Activated CD8-positive, alpha-beta memory T cell treated with anti-CD3 and anti-CD28 coated beads for 36 hours (primary cell): ENCODE measurements around the gene AEBP1. TPM values are rescaled to one million over a fixed set of nuclear protein-coding genes. Genes with fewer than 3 reads are reported as not detected.

Experiments
- CTCF ChIA-PET: fragments of 350-600 bp; sonication (Branson Sonifier 250); formaldehyde crosslinking; loops from one replicate; lab custom pipeline; 2021; ENCODE audit warnings: antibody characterized with exemption; lab: Charles Lee
- POLR2A ChIA-PET: fragments of 350-600 bp; sonication (Branson Sonifier 250); formaldehyde crosslinking; loops from one replicate; lab custom pipeline; 2021; ENCODE audit warnings: antibody characterized with exemption; lab: Charles Lee
- total RNA-seq, 2 experiments: library from RNA; stranded (reverse); gene quantifications; one replicate each; pipeline ENCODE4 v1.2.3, GENCODE V29; 2021

AEBP1 gene
- total RNA-seq, 2 experiments from 2014 or later, result 12.9 to 14.0 TPM

GRCh38 chr7:44144426-44144967, 40.4 kb downstream of the AEBP1 start:
- POLR2A ChIA-PET, result no interaction called here
- CTCF ChIA-PET, result interaction anchor here (1.0 kb wide), 1 partner anchor 9 kb away, joined by 5 read pairs; no protein-coding TSS in a partner anchor

DNA sequence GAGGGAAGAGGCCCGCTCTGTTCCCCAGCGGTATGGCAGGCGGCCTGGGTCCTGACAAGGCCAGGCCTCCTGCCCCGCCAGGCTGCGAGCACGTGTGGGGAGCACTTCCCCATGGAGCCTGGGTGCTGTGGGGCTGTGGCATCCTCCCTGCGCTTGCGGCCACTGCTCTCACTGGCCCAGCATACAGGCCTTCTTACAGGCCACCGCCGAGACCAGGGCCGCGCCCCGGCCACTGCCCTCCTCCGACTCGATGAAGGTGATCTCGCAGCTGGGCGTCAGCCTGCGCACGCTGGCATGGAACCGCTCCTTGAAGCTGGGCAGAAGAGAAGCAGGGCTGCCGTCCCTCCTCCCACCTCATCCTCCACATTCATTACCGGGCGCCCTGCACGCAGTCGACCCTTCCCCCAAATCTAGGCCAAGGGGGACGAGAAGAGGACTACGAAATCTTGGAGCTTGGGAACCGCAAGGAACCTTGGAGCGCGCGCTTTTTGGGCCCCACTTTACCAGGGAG, 40.9 kb downstream of the AEBP1 start:
- CTCF ChIA-PET, result no interaction called here
- POLR2A ChIA-PET, result no interaction called here

- CTCF ChIA-PET, result no interaction called here
- POLR2A ChIA-PET, result no interaction called here
Measured at GRCh38 chr7:44145479-44145968, 41.4 kb downstream of the AEBP1 start.

- POLR2A ChIA-PET, result interaction anchor here (0.6 kb wide), 1 partner anchor 111 kb away, joined by 3 read pairs; no protein-coding TSS in a partner anchor
- CTCF ChIA-PET, result no interaction called here
Measured at GRCh38 chr7:44145969-44146911, 42.1 kb downstream of the AEBP1 start.

DNA sequence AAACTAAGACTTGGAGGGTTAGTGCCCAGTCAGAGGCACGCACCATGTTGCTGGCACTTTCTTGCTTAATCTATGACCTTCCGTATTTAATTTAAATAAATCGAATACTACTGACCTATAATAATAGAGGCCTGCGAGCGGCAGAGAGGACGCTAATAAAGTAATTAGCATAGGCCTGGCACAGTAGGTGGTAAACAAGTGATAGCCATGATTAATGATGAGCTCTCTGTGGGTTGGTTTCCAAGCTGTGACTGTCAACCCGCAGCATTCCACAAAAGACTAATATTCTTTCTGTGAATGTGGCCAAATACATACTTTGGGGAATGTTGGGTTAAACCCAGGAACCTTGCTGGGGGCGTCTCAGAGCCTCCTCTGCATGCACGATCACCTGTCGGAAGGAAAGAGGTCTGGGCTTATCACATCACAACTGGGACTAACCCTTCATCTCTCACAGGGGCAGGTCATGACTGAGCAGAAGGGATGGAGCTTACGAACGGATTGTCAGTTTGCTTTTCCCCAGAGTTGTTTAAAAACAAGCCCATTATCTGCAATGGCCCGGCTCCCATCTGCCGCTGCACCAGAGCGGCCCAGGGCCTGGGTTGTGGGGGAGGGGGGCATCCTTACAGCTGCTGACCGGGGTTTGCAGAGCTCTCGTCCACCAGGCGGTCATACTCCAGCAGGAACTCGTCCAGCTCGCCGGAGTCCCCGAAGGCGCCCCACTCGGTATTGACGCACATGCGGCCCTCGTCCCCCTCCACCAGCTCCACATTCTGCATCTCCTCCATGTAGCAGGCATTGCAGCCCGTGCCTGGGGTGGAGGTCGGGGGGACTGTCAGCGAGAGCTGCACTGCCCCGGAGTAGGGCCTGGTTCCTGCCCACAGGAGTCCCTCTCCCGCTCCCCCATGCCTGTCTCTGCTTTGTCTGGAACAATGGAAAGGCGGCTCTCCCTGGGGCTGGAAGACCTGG, 43.2 kb downstream of the AEBP1 start:
- CTCF ChIA-PET, result no interaction called here
- POLR2A ChIA-PET, result interaction anchor here (0.6 kb wide), 1 partner anchor 110 kb away, joined by 3 read pairs; no protein-coding TSS in a partner anchor

DNA sequence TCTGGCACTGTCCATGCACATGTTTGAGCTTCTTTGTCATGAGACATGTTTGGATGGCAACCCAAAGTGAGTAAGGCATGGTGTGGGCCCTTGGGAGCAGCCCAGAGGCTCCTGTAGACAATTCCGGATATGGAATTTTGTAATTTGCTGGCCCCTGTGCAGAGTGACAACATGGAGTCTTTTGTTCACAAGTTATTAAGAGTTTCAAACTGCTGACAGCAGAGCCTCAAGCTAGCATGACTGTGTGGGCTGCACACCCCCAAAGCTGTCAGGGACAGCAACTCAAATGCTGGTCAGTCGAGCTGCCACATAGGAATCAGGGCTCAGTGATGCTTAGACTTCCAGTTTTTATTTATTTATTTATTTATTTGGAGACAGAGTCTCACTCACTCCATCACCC, 44.0 kb downstream of the AEBP1 start:
- POLR2A ChIA-PET, result no interaction called here
- CTCF ChIA-PET, result no interaction called here

- POLR2A ChIA-PET, result no interaction called here
- CTCF ChIA-PET, result no interaction called here
Measured at GRCh38 chr7:44148961-44149536, 44.9 kb downstream of the AEBP1 start.

DNA sequence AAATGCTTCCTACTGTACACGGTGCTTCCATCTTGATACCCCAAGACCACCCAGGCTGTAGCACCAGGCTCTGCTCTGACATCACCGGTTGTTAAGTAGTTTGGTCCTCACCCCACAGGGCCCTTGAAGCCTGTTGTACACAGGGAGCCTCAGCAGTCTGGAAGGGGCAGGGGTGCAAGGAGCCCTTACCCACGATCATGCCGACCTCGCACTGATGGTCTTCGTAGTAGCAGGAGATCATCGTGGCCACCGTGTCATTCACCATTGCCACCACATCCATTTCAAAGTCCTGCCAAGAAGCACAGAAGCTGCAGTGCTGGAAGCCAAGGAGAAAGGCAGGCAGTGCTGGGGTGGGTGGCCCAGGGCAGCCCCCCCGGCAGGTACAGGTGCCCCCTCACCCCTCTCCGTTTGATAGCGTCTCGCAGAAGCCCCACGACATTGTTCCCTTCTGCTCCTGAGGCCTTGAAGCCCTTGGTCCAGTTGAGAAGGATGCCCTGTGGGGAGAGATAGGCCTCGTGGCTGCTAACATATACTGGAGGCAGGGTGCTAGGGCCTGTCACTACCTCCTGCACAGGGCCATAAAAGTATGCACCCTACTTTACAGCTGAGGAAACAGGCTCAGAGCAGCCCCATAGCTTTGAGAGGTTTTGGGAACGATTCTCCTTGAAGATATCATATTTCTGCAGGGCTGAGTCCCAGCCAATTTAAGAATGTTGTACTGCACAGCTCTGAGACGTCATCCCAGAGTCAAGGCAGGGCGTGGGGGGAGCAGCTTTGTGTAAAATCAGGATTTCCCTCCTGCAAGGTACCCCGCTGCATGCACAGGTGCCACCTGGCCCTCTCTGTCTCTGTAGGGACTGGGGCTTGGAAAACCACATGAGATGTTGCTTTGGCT, 45.7 kb downstream of the AEBP1 start:
- CTCF ChIA-PET, result no interaction called here
- POLR2A ChIA-PET, result no interaction called here

DNA sequence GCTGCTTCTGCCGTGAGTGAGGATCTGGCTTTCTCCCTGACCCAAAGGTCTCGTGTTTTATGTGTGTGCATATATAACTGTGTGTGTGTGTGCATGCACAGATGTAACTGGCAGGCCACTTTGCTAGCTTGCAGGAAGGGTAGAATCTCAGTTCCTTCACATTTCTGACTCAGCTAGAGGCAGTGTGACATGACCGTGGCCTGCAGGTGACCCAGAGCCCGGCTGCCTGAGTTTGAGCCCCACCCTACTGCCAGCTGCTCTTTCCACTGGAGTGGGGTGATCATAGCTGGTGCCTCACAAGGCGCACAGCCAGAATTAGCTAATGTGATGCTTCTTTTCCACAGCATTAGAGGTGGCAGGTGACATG, 46.3 kb downstream of the AEBP1 start:
- ChIA-PET CTCF (no interaction called here), POLR2A (no interaction called here)

GRCh38 chr7:44150966-44151941, 47.1 kb downstream of the AEBP1 start:
- ChIA-PET POLR2A (no interaction called here), CTCF (no interaction called here)

GRCh38 chr7:44151956-44152355, 47.8 kb downstream of the AEBP1 start:
- ChIA-PET CTCF (no interaction called here), POLR2A (no interaction called here)

GRCh38 chr7:44152971-44153947, 49.1 kb downstream of the AEBP1 start:
- CTCF ChIA-PET, result no interaction called here
- POLR2A ChIA-PET, result interaction anchor here (0.7 kb wide), 1 partner anchor 394 kb away, joined by 4 read pairs; no protein-coding TSS in a partner anchor

- ChIA-PET POLR2A (interaction anchor here (0.7 kb wide), 1 partner anchor 394 kb away, joined by 4 read pairs; no protein-coding TSS in a partner anchor), CTCF (interaction anchor here (1.0 kb wide), 1 partner anchor 9 kb away, joined by 3 read pairs; no protein-coding TSS in a partner anchor)
Measured at GRCh38 chr7:44153948-44154335, 49.8 kb downstream of the AEBP1 start.

DNA sequence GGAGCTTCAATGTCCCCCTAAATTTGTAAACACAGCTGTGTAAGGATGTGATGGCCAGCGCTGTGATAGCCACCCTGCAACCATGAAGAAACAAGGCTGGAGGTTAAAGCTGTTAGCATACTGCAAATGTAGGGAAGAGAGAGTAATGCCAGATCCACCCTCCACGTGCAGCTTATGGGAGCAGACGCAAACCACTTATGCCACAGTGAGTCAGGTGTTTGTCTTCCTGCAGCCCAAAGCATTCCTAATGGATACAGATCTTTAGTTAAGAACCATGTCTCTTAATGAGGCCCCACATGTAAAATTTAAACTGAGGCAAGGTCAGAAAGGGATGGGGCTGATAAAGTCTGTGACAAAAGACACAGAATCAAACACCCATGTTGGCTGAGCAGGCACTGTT, 50.6 kb downstream of the AEBP1 start:
- CTCF ChIA-PET, result interaction anchor here (1.0 kb wide), 1 partner anchor 9 kb away, joined by 3 read pairs; no protein-coding TSS in a partner anchor
- POLR2A ChIA-PET, result no interaction called here
